ENCODE data around the gene TMEM185A.
A peak's percentile ranks its signal among the peaks of the same experiment; 100 is the strongest.
"Not testable (repeated sequence)": the region's sequence is repeated elsewhere in the genome, so short reads cannot be mapped to it uniquely, and the experiment has no call there.

TMEM185A gene

DNA sequence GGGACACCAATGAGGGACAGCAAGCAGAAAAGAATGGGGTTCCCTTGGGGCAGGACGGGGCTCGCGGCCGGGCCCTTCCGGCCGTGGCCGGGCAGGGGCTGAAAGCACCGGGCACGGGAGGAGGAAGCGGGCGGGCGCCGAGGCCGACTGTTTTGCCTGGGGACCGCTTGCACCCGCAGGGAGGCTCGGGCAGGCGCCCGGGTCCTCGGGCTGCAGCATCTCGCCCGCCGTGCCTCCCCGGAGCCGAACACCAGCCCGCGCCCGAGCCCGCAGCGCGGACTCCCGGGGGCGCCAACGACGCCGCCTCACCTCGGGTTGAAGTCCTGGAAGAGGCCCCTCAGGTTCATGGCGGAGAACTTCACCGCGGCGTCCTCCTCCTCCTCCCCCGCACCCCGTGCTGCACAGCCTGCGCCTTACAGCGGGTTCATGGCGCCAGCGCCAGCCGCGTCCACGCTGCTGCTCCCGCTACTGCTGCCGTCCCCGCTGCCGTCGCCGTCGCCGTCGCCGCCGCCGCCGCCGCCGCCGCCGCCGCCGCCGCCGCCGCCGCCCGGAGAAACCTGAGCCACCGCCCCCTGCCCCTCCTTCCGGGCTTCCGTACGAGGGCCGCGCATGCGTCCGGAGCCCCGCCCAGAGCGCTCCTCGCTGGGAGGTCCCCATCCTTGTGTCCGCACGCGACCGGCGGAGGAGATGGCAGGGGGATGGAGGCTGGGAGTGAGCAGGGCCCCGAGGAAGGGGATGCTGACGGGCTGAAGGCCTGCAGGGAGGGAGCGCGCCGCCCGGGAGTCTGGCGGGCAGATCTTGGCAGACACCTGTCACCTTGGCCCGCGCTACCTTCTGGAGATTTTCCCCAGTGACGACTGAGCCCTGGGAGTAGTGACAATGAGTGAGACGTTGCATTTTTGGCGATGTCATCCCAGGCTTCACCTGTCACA, at the start of gene TMEM185A:
Gene TMEM185A, minus strand, starts transcription at position 559 of the 932 bp plus-strand sequence. Its CDS starts 212 bp downstream, at position 347.
- DNase-seq, result peak; percentile 60

DNA sequence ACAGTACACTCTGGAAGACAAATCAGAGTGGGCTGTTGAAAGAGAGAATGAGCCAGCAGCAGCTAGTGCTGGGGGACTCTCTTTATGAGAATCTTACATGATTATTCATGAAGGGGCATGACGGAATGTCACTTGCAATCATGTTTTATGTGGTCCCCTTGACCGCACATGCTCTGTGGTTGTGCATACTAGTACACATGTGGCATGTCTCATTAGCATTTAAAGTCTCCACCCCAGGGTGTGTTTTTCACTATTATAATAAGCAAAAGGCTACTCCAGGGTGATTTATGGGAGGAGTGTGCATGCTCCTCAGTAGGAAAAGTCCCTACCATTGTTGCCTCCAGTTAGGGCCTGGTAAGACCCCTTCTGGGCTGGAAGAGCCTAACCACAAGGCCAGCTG, 49.6 kb upstream of the TMEM185A start:
- DNase-seq, result no peak

DNA sequence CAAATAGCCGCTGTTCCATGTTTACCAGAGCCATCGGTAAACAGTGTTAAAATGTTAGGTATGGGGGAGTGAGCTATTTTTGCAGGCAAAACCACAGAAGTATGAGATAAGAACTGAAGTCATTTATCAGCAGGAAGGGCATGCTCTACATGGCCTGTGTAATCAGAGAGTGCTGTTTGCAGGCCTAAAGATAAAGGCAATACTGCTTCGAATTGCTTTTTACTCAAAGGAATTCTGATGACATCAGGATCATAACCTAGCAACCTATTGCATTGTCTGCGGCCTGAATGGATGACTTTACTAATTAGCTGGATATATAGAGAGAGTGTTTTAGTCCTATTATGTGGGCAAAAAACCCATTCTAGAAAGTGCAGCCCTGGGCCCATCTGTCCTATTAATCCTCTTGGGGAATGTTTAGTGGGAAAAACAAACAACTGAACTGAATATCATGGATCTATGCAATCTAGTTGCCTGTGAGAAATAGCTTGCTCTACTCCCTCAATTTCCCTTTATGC, 47.6 kb upstream of the TMEM185A start:
- not testable (repeated sequence) for DNase-seq

DNA sequence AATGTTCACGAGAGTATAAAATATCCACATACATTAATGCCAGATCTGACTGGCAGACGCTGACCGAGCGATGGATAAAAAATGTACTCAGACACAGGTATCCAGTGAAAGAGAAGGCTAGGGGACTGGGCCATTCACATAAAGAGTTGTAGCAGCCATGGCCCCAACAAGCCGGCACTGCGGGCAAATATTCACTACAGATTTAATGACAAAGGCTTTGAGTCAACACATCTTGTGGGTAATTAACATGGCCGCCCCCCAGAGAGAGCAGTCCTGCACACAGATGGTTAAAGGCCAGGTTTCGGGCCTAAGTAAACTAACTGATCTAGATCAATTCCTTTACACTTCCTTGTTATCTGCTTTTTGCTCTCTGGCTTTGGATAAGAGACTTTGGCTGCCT, 44.0 kb upstream of the TMEM185A start:
- DNase-seq, result not testable (repeated sequence)

DNA sequence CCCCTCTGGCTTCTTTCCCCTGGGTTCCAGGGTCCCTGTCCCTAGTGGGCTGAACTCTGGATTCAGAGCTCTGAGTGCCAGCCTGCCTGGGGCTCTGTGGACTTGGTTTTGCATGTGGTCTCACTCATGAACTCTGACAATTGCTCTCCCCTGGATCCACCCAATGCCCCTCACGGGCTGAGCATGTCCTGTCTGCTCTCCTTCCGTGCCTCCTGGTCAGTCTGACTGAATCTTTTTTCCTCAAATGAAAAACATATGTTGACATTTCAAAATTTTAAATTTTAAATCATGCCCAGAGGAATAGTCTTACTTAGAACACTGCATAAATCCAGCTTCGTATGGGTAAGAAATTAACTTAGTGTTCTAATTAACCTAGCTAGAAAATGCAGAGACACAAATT, 43.5 kb upstream of the TMEM185A start:
- not testable (repeated sequence) for DNase-seq

DNA sequence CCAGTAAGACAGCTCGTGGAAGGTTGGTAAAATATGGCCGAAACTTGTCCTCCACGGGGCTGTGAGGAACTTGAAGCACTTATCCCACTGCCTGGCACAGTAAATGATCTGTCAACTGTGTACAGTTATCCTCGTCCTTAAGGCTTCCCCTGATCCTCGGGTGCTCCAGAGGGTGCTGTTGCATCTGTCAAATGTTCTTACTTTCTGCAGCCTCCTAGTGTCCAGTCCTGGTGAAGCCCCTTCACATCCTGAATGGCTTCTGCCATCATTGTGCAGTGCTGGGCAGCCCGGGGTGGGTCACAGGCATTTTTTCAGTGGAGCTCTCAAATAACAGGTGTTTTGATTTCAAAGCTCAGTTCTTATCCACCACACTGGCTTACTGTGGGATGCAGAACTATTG, 29.0 kb upstream of the TMEM185A start:
- DNase-seq, result not testable (repeated sequence)

DNA sequence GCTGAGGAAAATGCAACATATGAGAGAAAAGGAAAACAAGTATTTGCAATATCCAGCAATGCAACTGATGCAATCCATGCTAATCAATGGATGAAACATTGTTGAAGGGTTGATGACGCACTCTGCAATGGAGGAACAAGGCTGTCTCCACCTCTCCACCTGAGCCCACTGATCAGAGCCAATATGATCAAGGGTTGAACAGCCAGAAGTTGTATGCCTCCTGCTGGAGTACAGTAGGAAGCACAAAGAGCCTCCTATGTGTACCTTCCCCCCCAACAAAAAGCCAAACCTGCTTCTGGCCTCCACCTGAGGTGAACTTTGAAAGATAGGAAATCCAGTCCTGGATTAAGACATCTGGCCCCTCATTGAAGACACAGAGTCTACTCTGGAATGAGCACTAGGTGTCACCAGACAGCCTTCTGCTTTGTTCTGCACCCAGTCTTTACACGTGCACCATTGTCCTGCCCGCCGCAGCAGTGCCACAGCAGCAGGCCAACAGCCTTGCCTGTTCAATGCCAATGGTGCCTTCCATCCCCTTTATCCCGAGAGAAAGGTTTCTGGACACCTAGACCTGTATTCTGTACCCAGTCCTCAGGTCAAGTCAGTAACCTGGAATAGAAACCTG, 24.8 kb upstream of the TMEM185A start:
- not testable (repeated sequence) for DNase-seq

DNA sequence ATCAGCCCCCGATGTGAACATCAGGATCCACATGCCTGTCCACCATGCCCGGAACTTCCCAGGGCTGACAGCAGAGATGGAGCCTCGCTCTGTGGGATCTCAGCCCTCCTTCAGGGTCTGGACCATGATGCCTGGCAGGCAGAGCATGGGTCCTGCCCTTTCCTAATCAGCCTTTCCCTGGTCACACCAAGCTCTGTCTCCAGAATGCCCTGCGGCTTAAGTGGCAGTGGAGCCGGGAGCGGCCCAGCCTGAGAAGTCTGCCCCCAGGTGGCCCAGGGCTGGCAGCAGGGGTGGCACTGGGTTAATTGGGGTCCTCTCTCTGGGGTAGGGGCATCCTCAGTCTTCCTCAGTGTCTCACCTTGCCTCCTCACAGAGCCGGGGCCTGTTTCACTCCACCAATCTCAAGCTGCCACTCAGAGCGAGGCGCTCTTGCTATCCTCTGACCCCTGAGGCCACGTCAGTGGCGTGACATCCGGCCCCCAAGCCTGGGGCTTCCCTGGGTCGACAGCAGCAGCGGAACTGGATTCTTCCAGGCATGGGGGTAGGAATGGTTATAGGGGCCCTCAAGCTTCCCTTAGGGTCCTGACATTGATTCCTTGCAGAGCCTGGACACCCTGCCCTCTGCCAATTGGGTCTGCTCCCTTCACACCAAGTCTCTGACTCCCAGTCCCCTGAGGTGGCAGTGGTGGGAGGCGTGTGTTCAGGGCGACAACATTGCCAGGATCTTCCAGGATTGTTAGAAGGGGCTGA, 20.8 kb upstream of the TMEM185A start:
- no peak for DNase-seq

DNA sequence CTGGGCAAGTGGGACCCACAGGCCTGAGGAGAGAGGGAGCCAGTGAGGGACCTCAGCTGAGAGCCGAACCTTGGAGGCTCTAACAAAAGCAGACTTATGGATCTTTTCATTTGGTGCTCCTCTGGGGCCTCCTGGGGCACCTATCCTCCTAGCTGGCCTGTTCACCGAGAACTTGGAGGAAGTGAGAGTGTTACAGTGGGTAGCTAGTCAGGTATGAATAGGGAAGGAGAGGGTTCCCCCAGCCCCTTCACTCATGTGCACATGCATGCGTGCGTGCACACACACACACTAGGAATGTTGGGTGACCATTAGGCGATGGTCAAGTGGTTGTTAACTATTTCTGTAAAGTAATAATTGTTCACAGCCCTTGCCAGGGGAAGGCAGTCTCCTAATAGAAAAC, 18.6 kb upstream of the TMEM185A start:
- no peak for DNase-seq

DNA sequence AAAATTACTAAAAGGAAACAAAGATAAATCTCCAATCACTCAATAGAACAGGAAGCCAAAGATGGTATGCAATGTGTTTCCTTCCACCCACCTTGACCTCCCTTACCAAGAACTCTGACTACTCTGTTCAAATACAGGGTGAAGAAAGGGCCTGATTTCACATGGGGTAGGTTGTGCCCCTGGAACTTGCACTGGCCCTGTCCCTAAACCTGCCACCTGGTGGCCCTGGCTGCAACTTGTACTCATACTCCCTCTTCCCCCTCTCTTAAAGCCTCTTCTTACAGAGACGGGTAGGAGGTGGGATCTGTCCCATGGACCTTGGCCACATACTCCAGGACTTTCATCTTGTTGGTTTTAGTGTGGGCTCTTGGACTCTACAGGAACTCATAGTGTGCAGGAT, 17.3 kb upstream of the TMEM185A start:
- no peak for DNase-seq

DNA sequence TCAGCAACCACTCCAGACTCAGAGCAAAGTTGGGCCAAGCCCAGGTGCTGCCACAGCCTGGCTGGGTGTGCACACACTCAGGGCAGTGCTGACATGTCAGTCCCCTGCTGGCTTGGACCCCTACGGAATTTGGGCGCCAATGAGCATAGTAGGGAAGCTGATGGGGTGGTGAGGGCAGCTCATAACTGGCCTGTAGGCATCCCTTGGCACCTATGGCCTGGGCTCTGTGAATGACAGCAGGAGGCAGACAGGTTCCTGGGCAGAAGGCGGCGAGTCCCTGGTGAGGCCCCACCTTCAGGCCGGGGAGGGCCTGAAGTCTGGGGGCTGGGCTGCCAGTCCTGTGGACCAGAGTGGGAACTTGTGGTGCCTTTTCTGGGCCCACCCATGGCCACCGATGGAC, 15.9 kb upstream of the TMEM185A start:
- DNase-seq, result no peak

DNA sequence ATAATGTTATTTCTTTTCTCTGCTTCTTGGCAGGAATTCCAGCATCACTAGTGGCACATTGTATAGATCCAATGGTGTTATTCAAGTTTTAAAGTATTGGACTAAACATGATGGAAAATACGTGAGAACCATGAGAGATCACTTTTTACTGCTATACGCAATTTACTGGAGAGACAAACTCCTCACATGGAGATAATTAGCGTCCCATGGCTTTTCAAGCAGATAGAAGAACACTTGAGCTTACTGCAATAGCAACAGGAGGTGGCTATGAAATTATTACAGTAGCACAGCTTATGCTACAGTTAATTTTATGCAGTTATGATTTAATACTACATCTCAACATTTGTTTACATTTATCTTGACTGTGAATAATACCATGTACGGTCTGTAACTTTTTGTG, 11.9 kb upstream of the TMEM185A start:
- no peak for DNase-seq

DNA sequence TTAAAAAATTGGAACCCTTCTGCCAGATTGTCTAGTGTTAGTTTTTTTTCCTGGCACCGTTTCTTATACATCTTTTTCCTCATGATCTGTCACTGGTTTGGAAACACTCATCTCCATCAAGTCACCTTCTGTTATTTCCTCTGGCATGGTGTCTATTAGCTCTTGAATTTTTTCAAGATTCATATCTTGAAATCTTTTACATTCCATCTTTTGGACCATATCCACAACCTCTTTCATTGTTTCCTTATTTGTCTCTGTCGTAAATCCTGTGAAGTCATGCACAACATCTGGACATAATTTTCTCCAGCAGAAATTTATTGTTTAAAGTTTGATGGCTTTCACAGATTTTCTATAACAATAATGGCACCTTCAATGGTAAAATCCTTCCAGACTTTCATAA, 10.2 kb upstream of the TMEM185A start:
- DNase-seq, result no peak

DNA sequence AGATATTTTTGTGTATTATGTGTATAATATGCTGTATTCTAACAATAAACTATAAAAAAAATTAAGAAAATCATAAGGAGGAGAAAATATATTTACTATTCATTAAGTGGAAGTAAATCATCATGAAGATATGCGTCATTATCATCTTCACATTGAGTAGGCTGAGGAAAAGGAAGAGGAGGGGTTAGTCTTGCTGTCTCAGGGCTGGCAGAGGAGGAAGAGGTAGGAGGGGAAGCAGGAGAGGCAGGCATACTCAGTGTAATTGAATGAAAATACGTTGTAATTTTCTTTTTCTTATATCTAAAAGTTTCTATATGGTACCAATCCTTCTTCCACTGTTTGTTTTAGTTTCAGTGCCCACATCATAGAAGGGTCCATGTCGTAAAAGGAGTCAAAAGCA, 9.8 kb upstream of the TMEM185A start:
- no peak for DNase-seq

DNA sequence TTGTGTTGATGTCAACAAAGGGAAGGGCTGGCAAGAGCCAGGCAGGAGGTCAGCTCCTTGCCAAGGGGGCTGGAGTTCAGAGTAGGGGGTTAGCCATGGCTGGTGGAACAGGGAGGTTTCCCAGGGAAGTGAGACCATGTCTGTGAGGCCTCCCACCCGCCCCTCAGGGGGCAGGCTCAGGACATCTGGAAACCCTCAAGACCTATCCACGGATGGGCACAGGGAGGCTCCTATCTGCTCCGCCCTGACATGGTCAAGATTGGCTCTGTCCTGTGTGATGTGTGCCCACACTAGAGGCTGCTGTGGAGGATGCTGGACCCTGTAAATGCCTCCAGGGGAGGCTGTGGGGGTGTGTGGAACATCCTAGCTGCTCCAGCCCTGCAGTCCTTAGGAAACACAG, 8.0 kb upstream of the TMEM185A start:
- no peak for DNase-seq

DNA sequence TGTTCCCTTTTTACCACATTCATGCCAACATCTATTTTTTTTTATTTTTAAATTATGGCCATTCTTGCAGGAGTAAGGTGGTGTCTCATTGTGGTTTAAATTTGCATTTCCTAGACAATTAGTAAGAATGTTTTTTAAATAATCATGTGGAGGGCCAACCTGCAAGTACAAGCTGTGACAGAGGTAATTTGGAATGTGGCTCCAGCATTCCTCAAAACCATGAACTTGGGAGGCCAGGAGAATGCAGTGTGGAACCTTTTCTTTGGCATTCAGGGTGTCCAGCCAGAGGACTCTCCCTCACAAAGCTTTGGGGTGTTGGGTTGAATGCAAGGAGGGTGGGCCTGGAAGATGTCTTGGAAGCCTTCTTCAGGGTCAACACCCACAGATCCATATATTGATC, 7.3 kb upstream of the TMEM185A start:
- no peak for DNase-seq

DNA sequence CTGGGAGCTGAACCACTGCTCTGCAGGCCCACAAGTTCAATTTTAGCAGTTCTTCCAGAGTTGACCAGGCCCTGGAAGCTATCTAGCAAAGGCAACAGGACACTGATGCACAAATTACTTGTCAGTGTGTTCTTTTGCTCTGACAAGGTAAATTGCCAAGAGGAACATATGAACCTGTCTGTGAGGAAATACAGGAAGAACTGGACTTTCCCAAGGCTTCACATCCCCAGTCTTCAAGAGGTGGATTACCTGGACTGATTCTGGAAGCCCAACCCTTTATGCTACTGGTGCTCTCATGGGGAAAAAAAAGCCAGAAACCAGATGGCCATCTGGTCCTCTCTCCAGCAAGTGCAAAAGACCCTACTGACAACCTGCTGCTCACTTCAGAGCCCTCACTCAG, 1.9 kb upstream of the TMEM185A start:
- no peak for DNase-seq

DNA sequence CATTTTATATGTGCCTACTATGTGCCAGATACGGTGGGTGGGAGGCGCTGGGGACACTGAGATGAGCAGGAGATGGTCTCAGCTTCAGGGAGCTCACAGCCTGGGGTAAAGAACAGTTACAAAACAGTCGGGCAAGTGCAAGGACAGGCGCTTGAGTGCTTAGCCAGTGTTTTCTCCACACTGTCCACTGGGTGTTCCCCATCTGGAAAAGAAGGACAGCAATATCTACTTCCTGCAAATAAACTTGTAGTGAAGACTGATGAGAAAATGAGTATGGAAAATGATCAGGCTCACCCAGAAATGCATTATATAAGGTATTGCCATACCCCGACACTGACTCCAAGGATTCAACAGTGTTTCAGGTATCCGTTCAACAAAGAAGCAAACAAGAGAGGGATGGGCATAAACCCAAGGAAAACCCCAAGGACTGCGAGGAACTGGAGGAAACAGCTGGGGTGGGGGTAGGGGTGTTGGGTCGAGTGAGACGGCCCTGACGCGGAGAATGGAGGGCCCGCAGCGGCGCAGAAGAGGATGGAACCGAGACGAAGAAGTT, 835 bp downstream of the TMEM185A start:
- peak; percentile 17 for DNase-seq

DNA sequence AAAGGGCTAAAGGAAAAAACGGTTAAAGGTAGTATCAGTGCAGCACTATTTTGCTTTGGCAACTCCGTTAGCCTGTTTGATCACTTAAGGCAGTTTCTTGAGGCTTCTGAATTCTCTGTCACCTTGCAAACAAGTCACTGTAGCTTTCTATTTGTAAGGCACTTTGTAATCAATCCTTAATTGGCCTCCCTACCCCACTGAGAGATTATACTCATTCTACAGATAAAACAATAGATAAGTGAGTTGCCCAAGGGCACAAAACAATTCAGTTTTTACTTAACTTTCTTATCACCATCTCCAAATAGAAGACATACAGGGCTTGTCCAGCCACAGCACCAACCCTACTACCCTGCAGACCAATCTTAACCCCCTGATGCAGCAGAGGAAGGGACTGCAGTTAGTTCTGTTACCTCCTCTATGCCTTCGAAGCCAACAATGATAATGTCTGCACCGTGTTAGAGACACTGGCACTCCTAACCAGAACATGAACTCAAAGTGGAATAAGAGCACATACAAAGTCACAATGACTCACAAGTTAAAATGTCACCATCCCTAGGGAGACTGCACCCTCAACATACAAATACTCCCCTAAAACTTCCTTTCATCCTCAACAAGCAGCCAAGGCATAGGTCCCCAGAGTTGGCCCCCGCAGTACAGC, 1.7 kb downstream of the TMEM185A start:
- DNase-seq, result no peak

DNA sequence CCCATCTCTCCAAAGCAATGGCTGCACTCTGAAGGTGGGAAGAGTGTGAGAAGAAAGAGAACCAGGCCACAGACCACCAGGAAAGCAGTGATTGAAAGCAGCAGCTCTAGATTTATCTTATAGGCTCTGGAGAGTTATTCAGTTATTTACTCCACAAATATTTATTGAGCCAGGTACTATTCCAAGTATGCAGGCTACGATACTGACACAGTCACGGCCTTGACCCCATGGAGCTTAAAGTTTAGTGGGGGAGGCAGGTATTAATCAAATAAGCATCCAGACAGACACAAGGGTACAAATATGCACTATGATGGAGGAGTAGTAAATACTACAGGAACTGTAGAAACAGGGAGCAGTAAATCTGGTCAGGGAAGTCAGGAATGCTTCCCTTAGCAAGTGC, 2.8 kb downstream of the TMEM185A start:
- DNase-seq, result no peak

DNA sequence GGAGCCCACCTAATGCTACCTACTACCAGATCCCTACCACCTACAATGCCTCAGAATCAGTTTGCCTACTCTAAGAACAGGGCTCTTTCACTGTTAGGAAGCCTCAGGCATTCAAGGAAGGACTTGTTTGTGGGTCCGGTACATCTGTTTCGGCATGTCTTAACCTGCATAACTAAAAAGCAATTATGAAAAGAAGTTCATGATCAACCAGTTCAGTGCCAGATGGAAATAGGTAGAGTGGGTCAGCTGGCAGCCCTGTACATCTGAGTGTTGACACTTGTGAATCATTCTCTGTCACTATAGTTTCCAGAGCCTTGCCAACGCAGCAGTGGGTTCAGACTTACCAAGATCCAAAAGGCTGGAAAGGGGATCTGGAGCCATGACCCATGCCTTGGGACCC, 3.3 kb downstream of the TMEM185A start:
- DNase-seq, result no peak

DNA sequence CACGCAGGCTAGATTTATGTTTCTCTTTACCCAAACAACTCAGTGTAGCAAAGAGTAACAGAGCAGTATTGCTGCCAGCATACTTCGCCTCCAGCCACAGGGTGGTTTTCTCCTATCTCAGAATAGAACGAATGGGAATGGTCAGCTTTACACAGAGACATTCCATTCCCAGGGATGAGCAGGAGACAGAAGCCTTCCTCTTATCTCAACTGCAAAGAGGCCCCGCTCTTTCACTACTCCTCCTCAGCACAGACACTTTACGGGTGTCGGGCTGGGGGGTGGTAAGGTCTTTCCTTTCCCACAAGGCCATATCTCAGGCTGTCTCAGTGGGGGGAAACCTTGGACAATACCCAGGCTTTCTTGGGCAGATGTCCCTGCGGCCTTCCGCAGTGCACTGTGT, 4.8 kb downstream of the TMEM185A start:
- not testable (repeated sequence) for DNase-seq

All from hematopoietic multipotent progenitor cell treated with erythropoietin and hydrocortisone succinate and interleukin-3 and kit ligand, for 8 days (in vitro differentiated cells).